ENCODE results near the gene USP53. TPM values are rescaled to one million over a fixed set of nuclear protein-coding genes. Genes with fewer than 3 reads are reported as not detected.
A peak's percentile ranks its signal among the peaks of the same experiment; 100 is the strongest.

USP53 gene
- total and polyA plus RNA-seq, 4 donors: 24.9 to 114 (median 73.8) TPM

DNA sequence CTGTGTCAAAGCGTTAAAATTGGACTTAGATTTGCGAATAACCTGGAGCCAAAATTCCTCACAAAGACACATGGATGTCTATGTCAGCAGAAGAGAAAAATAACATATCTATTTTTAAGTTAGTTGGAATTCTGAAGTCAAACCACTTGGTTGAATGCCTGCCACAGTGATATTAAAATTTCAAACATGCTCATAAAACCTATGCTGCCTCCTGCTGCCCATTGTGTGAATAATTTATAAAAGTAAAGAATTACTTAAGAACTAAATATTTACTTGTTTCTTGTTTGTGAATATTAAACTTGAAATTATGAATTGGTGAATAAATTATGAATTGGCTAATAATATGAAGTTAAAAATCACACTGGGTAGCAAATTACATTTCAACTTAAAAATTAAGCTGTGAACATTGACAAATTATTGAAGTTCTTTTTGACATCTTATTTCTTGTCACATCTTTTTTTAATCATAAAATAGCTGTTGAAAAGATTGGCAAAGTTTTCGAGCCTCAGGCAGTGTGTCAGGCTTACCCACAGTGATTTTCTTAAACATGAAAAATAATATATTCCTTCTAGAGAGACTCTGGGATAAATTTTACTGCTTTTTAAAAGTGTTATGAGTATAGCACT is 74.0 kb downstream of the USP53 start:
- no peak for DNase-seq
- peak; percentile 79 for ATAC-seq (ENCODE audit: low FRiP score)
- H3K36me3 ChIP-seq (ENCODE audit: control insufficient read depth in 1 of 2, insufficient read depth in 2 of 2, low read length in 1 of 2): no peaks in the 10 kb centered on the region
- H3K27me3 ChIP-seq (ENCODE audit: control insufficient read depth in 1 of 2, insufficient read depth in 2 of 2, low read length in 1 of 2): no peaks in the 10 kb centered on the region
- no peak overlapping the region for H3K4me3 ChIP-seq (ENCODE audit: low read length in 2 of 2)
- no peak overlapping the region for H3K27ac ChIP-seq (ENCODE audit: low read depth in 1 of 2, low read length in 2 of 2)
- intact Hi-C loops (cut with DNase I): loop anchor here (1.0 to 5.0 kb wide), 3 partner anchors 74 to 304 kb away; partner anchors contain the start of gene USP53 (in 1 of the 2)
- H3K4me1 ChIP-seq (ENCODE audit: control insufficient read depth in 1 of 2, insufficient read depth in 2 of 2, low read length in 2 of 2): peaks cover 0 to 5% of the 10 kb centered on the region in 2 donors
- H3K9me3 ChIP-seq (ENCODE audit: control insufficient read depth, low read length): no peaks in the 10 kb centered on the region
- 4 to 6% methylated on average over 3 of the region's 3 CpGs for WGBS, 2 donors

DNA sequence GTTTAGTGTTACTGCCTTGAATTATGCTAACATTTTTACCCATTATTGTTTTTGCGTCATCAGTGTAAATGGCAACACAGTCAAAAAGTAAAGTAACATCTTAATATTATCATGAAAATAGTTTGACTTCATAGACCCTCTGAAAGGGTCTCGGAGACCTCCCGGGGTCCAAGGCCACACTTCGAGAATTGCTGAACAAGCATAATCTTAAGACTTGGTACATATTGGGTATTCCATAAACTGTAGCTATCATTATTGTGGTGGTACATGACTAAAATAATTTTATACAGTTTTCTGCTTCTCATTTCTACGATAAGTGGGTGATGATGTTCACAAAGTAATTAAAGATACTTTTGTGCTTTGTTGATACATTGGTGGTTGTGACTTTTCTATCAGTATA is 76.8 kb downstream of the USP53 start:
- H3K36me3 ChIP-seq (ENCODE audit: control insufficient read depth in 1 of 2, insufficient read depth in 2 of 2, low read length in 1 of 2): peaks cover 0 to 2% of the 10 kb centered on the region in 2 donors
- ATAC-seq (ENCODE audit: low FRiP score): no peak

DNA sequence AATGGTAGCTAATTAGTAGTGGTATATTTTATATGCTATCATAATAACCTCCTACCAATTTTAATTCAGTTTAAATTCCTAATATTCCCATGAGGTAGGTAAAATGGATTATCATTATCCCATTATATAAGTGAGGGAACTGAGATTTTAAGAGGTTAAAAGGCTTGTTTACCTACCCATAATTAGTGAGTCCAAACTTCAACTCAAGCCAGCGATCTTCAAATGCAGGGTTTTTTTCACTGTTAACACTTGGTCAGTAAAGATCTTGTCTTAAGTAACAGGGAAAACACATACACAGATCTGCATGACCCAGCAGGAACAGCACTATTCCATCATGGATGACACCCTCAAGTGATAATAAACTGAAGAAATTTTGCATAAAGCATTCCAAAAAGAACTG is 78.1 kb downstream of the USP53 start:
- peaks cover 0 to 2% of the 10 kb centered on the region in 2 donors for H3K36me3 ChIP-seq (ENCODE audit: control insufficient read depth in 1 of 2, insufficient read depth in 2 of 2, low read length in 1 of 2)
- no peaks in the 10 kb centered on the region for H3K27me3 ChIP-seq (ENCODE audit: control insufficient read depth in 1 of 2, insufficient read depth in 2 of 2, low read length in 1 of 2)
- H3K4me1 ChIP-seq (ENCODE audit: control insufficient read depth in 1 of 2, insufficient read depth in 2 of 2, low read length in 2 of 2): no peaks in the 10 kb centered on the region
- ATAC-seq (ENCODE audit: low FRiP score) (no peak), DNase-seq (no peak)
- H3K4me3 ChIP-seq (ENCODE audit: low read length in 2 of 2): no peak overlapping the region
- 85 to 88% methylated on average over 1 of the region's 1 CpG for WGBS, 2 donors
- H3K9me3 ChIP-seq (ENCODE audit: control insufficient read depth, low read length): no peaks in the 10 kb centered on the region
- intact Hi-C loops (cut with DNase I): loop anchor here (2.0 to 10.0 kb wide), 2 partner anchors 308 to 546 kb away; no protein-coding TSS in a partner anchor
- no peak overlapping the region for H3K27ac ChIP-seq (ENCODE audit: low read depth in 1 of 2, low read length in 2 of 2)

More for the DNA sequence above, 76.8 kb downstream of the USP53 start:
- intact Hi-C loops (cut with DNase I): loop anchor here (5.0 kb wide), 2 partner anchors 77 to 247 kb away; partner anchors contain the start of gene USP53 (in 1 of the 2)
- Histone ChIP-seq H3K27ac (ENCODE audit: low read depth in 1 of 2, low read length in 2 of 2) (no peak overlapping the region), H3K9me3 (ENCODE audit: control insufficient read depth, low read length) (no peaks in the 10 kb centered on the region), H3K27me3 (ENCODE audit: control insufficient read depth in 1 of 2, insufficient read depth in 2 of 2, low read length in 1 of 2) (no peaks in the 10 kb centered on the region), H3K4me3 (ENCODE audit: low read length in 2 of 2) (no peak overlapping the region), H3K4me1 (ENCODE audit: control insufficient read depth in 1 of 2, insufficient read depth in 2 of 2, low read length in 2 of 2) (no peaks in the 10 kb centered on the region)
- 93 to 95% methylated on average over 5 of the region's 5 CpGs for WGBS, 2 donors
- DNase-seq: no peak

GRCh38 chr4:119296356-119296755 is 83.8 kb downstream of the USP53 start:
- peaks cover 1 to 6% of the 10 kb centered on the region in 2 donors for H3K4me1 ChIP-seq (ENCODE audit: control insufficient read depth in 1 of 2, insufficient read depth in 2 of 2, low read length in 2 of 2)
- no peaks in the 10 kb centered on the region for H3K9me3 ChIP-seq (ENCODE audit: control insufficient read depth, low read length)
- no peak for DNase-seq
- 95 to 98% methylated on average over 2 of the region's 2 CpGs for WGBS, 2 donors
- no peak overlapping the region for H3K27ac ChIP-seq (ENCODE audit: low read depth in 1 of 2, low read length in 2 of 2)
- no peak for ATAC-seq (ENCODE audit: low FRiP score)
- H3K4me3 ChIP-seq (ENCODE audit: low read length in 2 of 2): no peak overlapping the region
- intact Hi-C loops (cut with DNase I): loop anchor here in 1 of 2 donors (10.0 kb wide), 1 partner anchor 552 kb away; no protein-coding TSS in a partner anchor
- no peaks in the 10 kb centered on the region for H3K27me3 ChIP-seq (ENCODE audit: control insufficient read depth in 1 of 2, insufficient read depth in 2 of 2, low read length in 1 of 2)
- H3K36me3 ChIP-seq (ENCODE audit: control insufficient read depth in 1 of 2, insufficient read depth in 2 of 2, low read length in 1 of 2): peaks cover 0 to 2% of the 10 kb centered on the region in 2 donors

DNA sequence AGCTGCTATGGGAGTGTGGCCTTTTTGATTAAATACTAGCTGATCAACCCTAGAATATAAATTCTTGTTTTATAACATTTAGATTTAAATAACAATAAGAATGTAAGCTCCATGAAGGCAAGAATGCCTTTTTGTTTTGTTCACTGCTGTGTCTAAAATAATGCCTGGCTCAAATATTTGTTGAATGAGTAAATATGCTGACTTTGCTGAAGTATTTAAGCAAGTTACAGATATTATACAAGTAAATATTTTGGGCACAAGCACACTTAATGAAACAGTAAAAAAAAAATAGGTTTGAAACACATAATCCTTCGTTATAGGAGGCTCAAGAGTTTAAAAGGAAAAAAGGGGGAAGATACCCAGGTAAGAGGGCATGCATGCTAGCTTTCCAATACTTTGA is 85.3 kb downstream of the USP53 start:
- intact Hi-C loops (cut with DNase I): loop anchor here in 1 of 2 donors (10.0 kb wide), 1 partner anchor 553 kb away; no protein-coding TSS in a partner anchor
- WGBS, 2 donors: 84 to 94% methylated on average over 1 of the region's 1 CpG
- Histone ChIP-seq H3K36me3 (ENCODE audit: control insufficient read depth in 1 of 2, insufficient read depth in 2 of 2, low read length in 1 of 2) (no peaks in the 10 kb centered on the region), H3K4me3 (ENCODE audit: low read length in 2 of 2) (peak overlapping the region; percentile 14 to 18), H3K9me3 (ENCODE audit: control insufficient read depth, low read length) (no peaks in the 10 kb centered on the region), H3K4me1 (ENCODE audit: control insufficient read depth in 1 of 2, insufficient read depth in 2 of 2, low read length in 2 of 2) (peaks cover 1 to 6% of the 10 kb centered on the region in 2 donors), H3K27me3 (ENCODE audit: control insufficient read depth in 1 of 2, insufficient read depth in 2 of 2, low read length in 1 of 2) (no peaks in the 10 kb centered on the region), H3K27ac (ENCODE audit: low read depth in 1 of 2, low read length in 2 of 2) (no peak overlapping the region)
- DNase-seq: no peak
- no peak for ATAC-seq (ENCODE audit: low FRiP score)

GRCh38 chr4:119299260-119299671 is 86.8 kb downstream of the USP53 start:
- DNase-seq (no peak), ATAC-seq (ENCODE audit: low FRiP score) (no peak)
- no peaks in the 10 kb centered on the region for H3K9me3 ChIP-seq (ENCODE audit: control insufficient read depth, low read length)
- H3K27me3 ChIP-seq (ENCODE audit: control insufficient read depth in 1 of 2, insufficient read depth in 2 of 2, low read length in 1 of 2): no peaks in the 10 kb centered on the region
- H3K27ac ChIP-seq (ENCODE audit: low read depth in 1 of 2, low read length in 2 of 2): peak overlapping the region; percentile 54 to 92
- intact Hi-C loops (cut with DNase I): loop anchor here in 1 of 2 donors (10.0 kb wide), 1 partner anchor 554 kb away; no protein-coding TSS in a partner anchor
- peak overlapping the region; percentile 81 to 93 for H3K4me3 ChIP-seq (ENCODE audit: low read length in 2 of 2)
- H3K36me3 ChIP-seq (ENCODE audit: control insufficient read depth in 1 of 2, insufficient read depth in 2 of 2, low read length in 1 of 2): no peaks in the 10 kb centered on the region
- WGBS, 2 donors: 0 to 3% methylated on average over 2 of the region's 2 CpGs
- peaks cover 1 to 6% of the 10 kb centered on the region in 2 donors for H3K4me1 ChIP-seq (ENCODE audit: control insufficient read depth in 1 of 2, insufficient read depth in 2 of 2, low read length in 2 of 2)

- Histone ChIP-seq H3K36me3 (ENCODE audit: control insufficient read depth in 1 of 2, insufficient read depth in 2 of 2, low read length in 1 of 2) (no peaks in the 10 kb centered on the region), H3K4me1 (ENCODE audit: control insufficient read depth in 1 of 2, insufficient read depth in 2 of 2, low read length in 2 of 2) (peaks cover 1 to 6% of the 10 kb centered on the region in 2 donors), H3K27ac (ENCODE audit: low read depth in 1 of 2, low read length in 2 of 2) (peak overlapping the region; percentile 54 to 92), H3K27me3 (ENCODE audit: control insufficient read depth in 1 of 2, insufficient read depth in 2 of 2, low read length in 1 of 2) (no peaks in the 10 kb centered on the region), H3K9me3 (ENCODE audit: control insufficient read depth, low read length) (no peaks in the 10 kb centered on the region), H3K4me3 (ENCODE audit: low read length in 2 of 2) (peak overlapping the region; percentile 81 to 93)
- DNase-seq (no peak), ATAC-seq (ENCODE audit: low FRiP score) (no peak)
- intact Hi-C loops (cut with DNase I): loop anchor here in 1 of 2 donors (10.0 kb wide), 1 partner anchor 555 kb away; no protein-coding TSS in a partner anchor
- 0% methylated on average over 9 of the region's 9 CpGs for WGBS, 2 donors
Observed at GRCh38 chr4:119299741-119300100, 87.2 kb downstream of the USP53 start.

DNA sequence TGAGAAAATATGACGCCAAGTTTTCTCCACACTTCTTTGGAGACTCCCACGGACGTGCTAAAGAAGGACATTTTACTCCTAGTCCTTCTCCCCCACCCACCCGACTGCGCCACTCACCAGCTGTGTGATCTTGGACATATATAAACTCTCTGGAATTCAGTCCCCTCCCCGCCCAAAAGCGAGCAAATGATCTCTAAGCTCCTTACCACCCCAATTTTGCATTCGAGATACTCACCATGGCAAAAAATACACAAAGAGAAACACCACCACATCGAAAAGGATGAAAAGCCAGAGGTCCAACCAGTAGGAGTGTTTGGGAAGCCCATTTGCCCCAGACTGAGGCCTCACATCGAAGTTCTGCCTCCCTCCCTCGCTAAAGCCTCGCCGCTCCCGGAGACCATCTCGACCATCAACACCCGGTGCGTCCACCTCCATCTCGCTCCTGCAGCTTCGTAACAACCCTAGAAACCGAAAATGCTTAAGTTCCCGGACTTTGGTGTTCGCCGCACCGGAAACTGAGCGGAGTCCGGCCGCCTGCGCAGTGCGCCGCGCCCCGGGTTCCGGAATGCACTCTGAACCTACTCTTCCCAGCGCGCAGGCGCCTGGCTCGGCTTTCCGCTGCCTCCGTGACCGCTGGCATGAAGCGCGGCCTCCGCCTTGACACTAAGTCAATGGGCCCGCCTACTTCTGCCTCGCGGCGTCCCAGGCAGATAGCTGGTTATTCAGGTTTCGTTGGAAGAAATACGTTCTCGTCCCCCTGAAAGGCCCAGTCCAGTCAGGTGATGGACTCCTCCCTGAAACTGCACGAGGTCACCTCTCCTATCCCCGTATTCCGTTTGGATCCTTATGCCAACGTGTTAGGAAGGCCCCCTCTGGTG is 87.8 kb downstream of the USP53 start:
- Histone ChIP-seq H3K27ac (ENCODE audit: low read depth in 1 of 2, low read length in 2 of 2) (peak overlapping the region; percentile 54 to 92), H3K36me3 (ENCODE audit: control insufficient read depth in 1 of 2, insufficient read depth in 2 of 2, low read length in 1 of 2) (no peaks in the 10 kb centered on the region), H3K9me3 (ENCODE audit: control insufficient read depth, low read length) (no peaks in the 10 kb centered on the region), H3K27me3 (ENCODE audit: control insufficient read depth in 1 of 2, insufficient read depth in 2 of 2, low read length in 1 of 2) (no peaks in the 10 kb centered on the region), H3K4me1 (ENCODE audit: control insufficient read depth in 1 of 2, insufficient read depth in 2 of 2, low read length in 2 of 2) (peaks cover 1 to 6% of the 10 kb centered on the region in 2 donors), H3K4me3 (ENCODE audit: low read length in 2 of 2) (peak overlapping the region; percentile 81 to 93)
- ATAC-seq (ENCODE audit: low FRiP score) (peak; percentile 98), DNase-seq (peak; percentile 98)
- intact Hi-C loops (cut with DNase I): no loop called here
- 0% methylated on average over 54 of the region's 54 CpGs for WGBS, 2 donors
